H1 (cell line): ENCODE measurements around the gene NSUN2. TPM values are rescaled to one million over a fixed set of nuclear protein-coding genes. Genes with fewer than 3 reads are reported as not detected.

Experiments
- CTCF ChIA-PET: fragments of 300-600 bp; sonication (Branson Sonifier 250); formaldehyde crosslinking; loops from one replicate; lab custom pipeline; 2021; ENCODE audit not compliant: partially characterized antibody; lab: Charles Lee
- POLR2A ChIA-PET: fragments of 300-600 bp; sonication (Branson Sonifier 250); formaldehyde crosslinking; loops from one replicate; lab custom pipeline; 2021; ENCODE audit warnings: inconsistent platforms; ENCODE audit not compliant: partially characterized antibody; lab: Charles Lee
- DNase-seq, 2 experiments: peaks; one replicate each; pipeline versions ENCODE4 v3.0.0 to v3.0.0-alpha.2; 2010 to 2022; ENCODE audit warnings: low spot score in 2 of 2, low read depth in 1 of 2, mixed read lengths in 1 of 2
- FAIRE-seq: peaks from 2 replicates; lab custom pipeline; 2011; peaks lifted over from hg19 to GRCh38; lab: Jason Lieb, UNC
- H2AFZ ChIP-seq: 2 replicates; pipeline ENCODE4 v1.8.1; 2012; ENCODE audit warnings: low read length, inconsistent platforms
- H2AK5ac ChIP-seq: 2 replicates; pipeline ENCODE4 v1.6.1; 2013; ENCODE audit warnings: low read depth, low read length
- H2BK120ac ChIP-seq: replicated peaks from 2 replicates; pipeline ENCODE3; 2013; ENCODE audit warnings: low read depth, low read length, inconsistent platforms
- H2BK12ac ChIP-seq: 2 replicates; pipeline ENCODE4 v1.6.1; 2013; ENCODE audit warnings: low read depth, low read length
- H2BK15ac ChIP-seq: 2 replicates; pipeline ENCODE4 v1.6.1; 2013; ENCODE audit warnings: low read length
- H2BK20ac ChIP-seq: 2 replicates; pipeline ENCODE4 v1.6.1; 2013; ENCODE audit warnings: low read length
- H2BK5ac ChIP-seq: 2 replicates; pipeline ENCODE4 v1.6.1; 2013; ENCODE audit warnings: low read depth, low read length
- H3K14ac ChIP-seq: 2 replicates; pipeline ENCODE4 v1.6.1; 2013; ENCODE audit warnings: inconsistent platforms; ENCODE audit not compliant: insufficient read length
- H3K18ac ChIP-seq: 2 replicates; pipeline ENCODE4 v1.6.1; 2013; ENCODE audit warnings: low read length; ENCODE audit errors: extremely low read depth
- H3K23ac ChIP-seq: 2 replicates; pipeline ENCODE4 v1.6.1; 2013; ENCODE audit warnings: inconsistent platforms; ENCODE audit not compliant: insufficient read length
- H3K23me2 ChIP-seq: 2 replicates; pipeline ENCODE4 v1.6.1; 2013; ENCODE audit warnings: low read depth, low read length
- H3K27ac ChIP-seq: 2 replicates; pipeline ENCODE4 v1.6.1; 2011; ENCODE audit warnings: low read depth, low read length, inconsistent platforms
- H3K27me3 ChIP-seq, 4 experiments: replicated peaks in 1 of 4; 1 replicate in 1 of 4; 2 replicates in 3 of 4; pipeline versions ENCODE4 v1.6.1 to v1.8.1; 2011 to 2013; ENCODE audit warnings: low read length in 3 of 4, mild to moderate bottlenecking in 3 of 4, inconsistent platforms in 2 of 4, mixed read lengths in 2 of 4, moderate library complexity in 1 of 4; ENCODE audit not compliant: control insufficient read depth in 3 of 4, insufficient read depth in 3 of 4; ENCODE audit errors: extremely low read depth in 1 of 4
- H3K36me3 ChIP-seq, 4 experiments: 2 replicates each; pipeline versions ENCODE4 v1.6.1 to v1.8.1; 2011 to 2013; ENCODE audit warnings: mild to moderate bottlenecking in 4 of 4, low read length in 3 of 4, moderate library complexity in 2 of 4, control low read depth in 1 of 4, inconsistent platforms in 1 of 4; ENCODE audit not compliant: insufficient read depth in 4 of 4, control insufficient read depth in 2 of 4
- H3K4ac ChIP-seq: replicated peaks from 2 replicates; pipeline ENCODE3; 2013; ENCODE audit warnings: low read length, low read depth, mixed read lengths, inconsistent platforms; ENCODE audit not compliant: insufficient read length
- H3K4me1 ChIP-seq, 4 experiments: replicated peaks in 1 of 4; 1 replicate in 1 of 4; 2 replicates in 3 of 4; pipeline versions ENCODE4 v1.6.1 to v1.8.1; 2011 to 2013; ENCODE audit warnings: low read length in 3 of 4, inconsistent platforms in 2 of 4, mixed read lengths in 1 of 4; ENCODE audit not compliant: insufficient read depth in 4 of 4, control insufficient read depth in 3 of 4
- H3K4me2 ChIP-seq, 2 experiments: 2 replicates each; pipeline versions ENCODE4 v1.6.1 to v1.8.1; 2011 to 2013; ENCODE audit warnings: low read depth in 2 of 2, low read length in 2 of 2, control low read depth in 1 of 2, inconsistent platforms in 1 of 2, mild to moderate bottlenecking in 1 of 2; ENCODE audit not compliant: insufficient read depth in 1 of 2
- H3K4me3 ChIP-seq, 4 experiments: fragments of 200-600, 300-600 bp in 1 of 4; sonication (generic), shearing (Covaris generic), sonication (Bioruptor Twin) in 1 of 4; 2 replicates each; pipeline versions ENCODE4 v1.5.1 to v1.8.1; 2011 to 2016; ENCODE audit warnings: low read length in 4 of 4, low read depth in 3 of 4, control low read depth in 2 of 4, inconsistent platforms in 2 of 4, mild to moderate bottlenecking in 2 of 4, mixed read lengths in 1 of 4, moderate library complexity in 1 of 4; ENCODE audit not compliant: insufficient read depth in 2 of 4; ENCODE audit errors: extremely low read depth in 1 of 4
- H3K56ac ChIP-seq: replicated peaks from 2 replicates; pipeline ENCODE3; 2013; ENCODE audit warnings: low read depth, mild to moderate bottlenecking, mixed read lengths, low read length, inconsistent platforms; ENCODE audit not compliant: insufficient read length
- H3K79me1 ChIP-seq: 2 replicates; pipeline ENCODE4 v1.6.1; 2013; ENCODE audit warnings: low read depth, low read length, control low read depth
- H3K79me2 ChIP-seq, 2 experiments: 2 replicates each; pipeline versions ENCODE4 v1.6.1 to v1.8.1; 2012 to 2013; ENCODE audit warnings: low read length in 2 of 2, mild to moderate bottlenecking in 2 of 2, inconsistent platforms in 1 of 2; ENCODE audit not compliant: insufficient read depth in 2 of 2, control insufficient read depth in 1 of 2
- H3K9ac ChIP-seq, 4 experiments: replicated peaks in 1 of 4; 1 replicate in 1 of 4; 2 replicates in 3 of 4; pipeline versions ENCODE4 v1.6.1 to v1.8.1; 2011 to 2013; ENCODE audit warnings: low read depth in 3 of 4, low read length in 3 of 4, control low read depth in 2 of 4, mild to moderate bottlenecking in 2 of 4, moderate library complexity in 2 of 4, inconsistent platforms in 1 of 4; ENCODE audit errors: extremely low read depth in 1 of 4
- H3K9me3 ChIP-seq, 2 experiments: 2 replicates each; pipeline versions ENCODE4 v1.6.1 to v1.8.1; 2012 to 2013; ENCODE audit warnings: mild to moderate bottlenecking in 2 of 2, moderate library complexity in 2 of 2, control low read depth in 1 of 2, inconsistent platforms in 1 of 2, low read depth in 1 of 2, low read length in 1 of 2, mixed read lengths in 1 of 2; ENCODE audit not compliant: insufficient read depth in 2 of 2
- H4K20me1 ChIP-seq, 2 experiments: replicated peaks in 1 of 2; 2 replicates each; pipeline versions ENCODE3 to v1.8.1; 2011 to 2013; ENCODE audit warnings: inconsistent platforms in 2 of 2, low read length in 2 of 2, mild to moderate bottlenecking in 1 of 2; ENCODE audit not compliant: insufficient read depth in 2 of 2, control insufficient read depth in 1 of 2
- H4K5ac ChIP-seq: 2 replicates; pipeline ENCODE4 v1.6.1; 2013; ENCODE audit warnings: low read length, low read depth, mixed read lengths, inconsistent platforms; ENCODE audit not compliant: insufficient read length
- H4K8ac ChIP-seq: 2 replicates; pipeline ENCODE4 v1.8.0; 2013; ENCODE audit warnings: mild to moderate bottlenecking, moderate library complexity, low read length, inconsistent platforms; ENCODE audit not compliant: insufficient read depth; ENCODE audit errors: extremely low read depth
- H4K91ac ChIP-seq: replicated peaks from 2 replicates; pipeline ENCODE3; 2013; ENCODE audit warnings: low read length, mixed read lengths, inconsistent platforms; ENCODE audit not compliant: insufficient read length
- CTBP2 ChIP-seq: IDR thresholded peaks from 2 replicates; pipeline ENCODE4 v1.7.0; 2011; ENCODE audit warnings: borderline replicate concordance, mild to moderate bottlenecking, moderate library complexity, mixed read lengths, low read length; ENCODE audit not compliant: insufficient read depth, insufficient read length
- CTCF ChIP-seq, 3 experiments: IDR thresholded peaks; 1 replicate in 2 of 3; 2 replicates in 1 of 3; pipeline versions ENCODE4 v1.5.1 to v1.6.1; 2011; ENCODE audit warnings: low read length in 3 of 3, mild to moderate bottlenecking in 3 of 3, inconsistent platforms in 2 of 3, low read depth in 1 of 3, moderate library complexity in 1 of 3; ENCODE audit not compliant: insufficient read depth in 1 of 3; ENCODE audit errors: control extremely low read depth in 1 of 3
- EP300 ChIP-seq, 2 experiments: IDR thresholded peaks; 1 replicate in 1 of 2; 2 replicates in 1 of 2; pipeline ENCODE4 v1.6.1; 2011 to 2012; ENCODE audit warnings: low read depth in 2 of 2, low read length in 2 of 2, mild to moderate bottlenecking in 2 of 2, borderline replicate concordance in 1 of 2, inconsistent platforms in 1 of 2, moderate library complexity in 1 of 2
- GABPA ChIP-seq: IDR thresholded peaks from 2 replicates; pipeline ENCODE4 v1.6.1; 2011; ENCODE audit warnings: mild to moderate bottlenecking, low read length, moderate library complexity, borderline replicate concordance; ENCODE audit not compliant: insufficient read depth
- KDM1A ChIP-seq: fragments of 200-600, 300-600 bp; sonication (generic); IDR thresholded peaks from 2 replicates; pipeline ENCODE4 v1.7.1; 2016; ENCODE audit warnings: mild to moderate bottlenecking, low read length, borderline replicate concordance
- KDM5A ChIP-seq: fragments of 200-600 bp; IDR thresholded peaks from 2 replicates; pipeline ENCODE4 v1.7.1; 2012; ENCODE audit warnings: mild to moderate bottlenecking, low read length, inconsistent platforms, mixed read lengths
- RFX5 ChIP-seq: IDR thresholded peaks from 2 replicates; pipeline ENCODE4 v1.6.1; 2011; ENCODE audit warnings: low read depth, low read length, improper control_type of control experiment, borderline replicate concordance
- SRF ChIP-seq: IDR thresholded peaks from 2 replicates; pipeline ENCODE4 v1.6.1; 2011; ENCODE audit warnings: mild to moderate bottlenecking, low read depth, low read length, moderate library complexity
- TCF12 ChIP-seq: IDR thresholded peaks from 2 replicates; pipeline ENCODE4 v1.6.1; 2011; ENCODE audit warnings: low read depth, mild to moderate bottlenecking, low read length
- WGBS, 2 experiments: shearing (Covaris generic) in 1 of 2; methylation state at CpG; one replicate each; pipeline versions ENCODE4 v1.1.6 to v1.1.7; 2013 to 2015; ENCODE audit warnings: low lambda C conversion rate in 2 of 2, mixed read lengths in 2 of 2, inconsistent platforms in 1 of 2, low coverage in 1 of 2, missing lambda C conversion rate in 1 of 2; ENCODE audit not compliant: insufficient replicate concordance in 2 of 2, insufficient coverage in 1 of 2, insufficient read length in 1 of 2; ENCODE audit errors: extremely low coverage in 1 of 2, missing lambda C conversion rate in 1 of 2; 5-methylcytosine and 5-hydroxymethylcytosine counted together
- polyA plus RNA-seq, 7 experiments: library from polyadenylated mRNA; depleted of rRNA in 3 of 7; stranded (reverse) in 5 of 7; unstranded in 2 of 7; fragments of >200 nt in 5 of 7; fragments of 200-250 nt in 2 of 7; gene quantifications; 1 replicate in 5 of 7; 2 replicates in 1 of 7; 4 replicates in 1 of 7; pipeline versions ENCODE4 v1.2.1 to v1.2.3, GENCODE V29; 2011 to 2013; ENCODE audit warnings: missing spikeins in 2 of 7, mixed read lengths in 2 of 7
- total RNA-seq: library from RNA; stranded (reverse); fragmentation: NEBNext Ultra II Directional; extraction: Animal tissue kit (Norgen Biotek cat#: 25700); gene quantifications from 2 replicates; pipeline ENCODE4 v1.2.1, GENCODE V29; 2021

Gene NSUN2
- total and polyA plus RNA-seq, 2 of the 8 experiments (the other 6 are each of a cell fraction or from before 2014, with no cell fraction given): 47.3 to 94.7 TPM

DNA sequence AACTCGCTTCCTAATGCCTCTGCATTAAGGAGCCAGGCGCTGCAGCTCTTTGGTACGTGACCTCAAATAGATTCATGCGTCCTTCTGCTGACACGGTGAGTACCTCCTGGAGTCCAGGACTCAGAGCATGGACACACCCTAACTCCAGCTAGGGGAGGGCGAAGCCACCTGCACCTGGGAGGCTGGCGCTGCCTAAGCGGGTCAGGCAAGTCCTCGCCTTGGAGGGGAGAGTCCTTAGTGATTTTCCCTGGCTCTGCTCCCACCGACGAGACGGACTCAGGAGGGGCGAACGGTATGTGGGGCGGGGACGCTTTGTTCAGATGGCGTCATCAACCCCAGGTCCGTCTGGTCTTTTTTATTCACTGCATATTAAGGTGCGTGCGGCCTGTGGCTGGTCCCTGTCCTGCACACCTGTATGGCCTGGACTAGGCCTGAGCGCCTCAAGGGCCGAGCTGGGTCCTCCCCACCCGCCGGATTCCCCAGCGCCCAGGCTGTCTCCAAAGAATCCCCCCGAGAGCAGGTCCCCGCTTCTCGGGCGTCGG is 50.3 kb downstream of the NSUN2 start:
- ChIA-PET CTCF (interaction anchor here (0.6 to 1.6 kb wide), 8 partner anchors 9 to 1094 kb away, joined by 3 to 9 read pairs (median 3); no protein-coding TSS in a partner anchor), POLR2A (interaction anchor here (1.0 to 1.2 kb wide), 2 partner anchors 8 to 51 kb away, joined by 4 read pairs; partner anchors contain the start of genes NSUN2 and SRD5A1)
- Histone ChIP-seq H3K9ac (peak overlapping the region in 1 of 4 experiments; percentile 27; a peak in 2 of 7 replicates), H3K4me3 (peak overlapping the region; percentile 31 to 71 (median 35); a peak in 7 of 8 replicates), H4K8ac (no peak overlapping the region; the same call in 1 of the 2 replicates), H2BK15ac (no peak overlapping the region), H3K4ac (no peak overlapping the region), H4K20me1 (no peaks in the 10 kb centered on the region), H2AFZ (peak overlapping the region; percentile 25; the same call in 1 of the 2 replicates), H3K27me3 (peaks cover 0 to 19% (median 18%) of the 10 kb centered on the region in 4 experiments; a peak in 6 of 7 replicates), H3K23ac (no peak overlapping the region), H3K9me3 (peaks cover 4 to 6% of the 10 kb centered on the region in 2 experiments; a peak in 1 of 4 replicates), H2BK20ac (no peak overlapping the region), H3K23me2 (peaks cover 7% of the 10 kb centered on the region; the same call in 1 of the 2 replicates), H2BK12ac (no peak overlapping the region), H3K36me3 (no peaks in the 10 kb centered on the region), H2BK5ac (no peak overlapping the region), H4K91ac (no peak overlapping the region), H3K4me2 (peak overlapping the region; percentile 61 to 93), H4K5ac (no peak overlapping the region), H3K4me1 (peaks cover 0 to 7% (median 3%) of the 10 kb centered on the region in 4 experiments; a peak in 6 of 7 replicates), H3K14ac (no peak overlapping the region), H3K18ac (no peak overlapping the region), H3K79me2 (no peaks in the 10 kb centered on the region), H2BK120ac (no peak overlapping the region), H3K27ac (no peak overlapping the region), H2AK5ac (no peak overlapping the region), H3K79me1 (no peaks in the 10 kb centered on the region), H3K56ac (no peak overlapping the region)
- no peak for FAIRE-seq
- 76% methylated on average over 26 of the region's 30 CpGs; no CpG with 5 or more reads in 1 of the 2 experiments for WGBS, 2 experiments
- DNase-seq: no peak
- TF ChIP-seq KDM1A (no peak), KDM5A (no peak), RFX5 (no peak), CTBP2 (no peak), CTCF (IDR thresholded peaks at IDR 0.05; ENCODE audit: control extremely low read depth in 1 of 3, insufficient read depth in 1 of 3, low read depth in 1 of 3, low read length in 3 of 3) (no peak), TCF12 (no peak), EP300 (IDR thresholded peaks at IDR 0.05; ENCODE audit: borderline replicate concordance in 1 of 2, low read depth in 2 of 2, low read length in 2 of 2) (no peak), SRF (no peak), GABPA (no peak)
